ENCODE measurements around the gene CERS6. TPM values are rescaled to one million over a fixed set of nuclear protein-coding genes. Genes with fewer than 3 reads are reported as not detected.
A peak's percentile ranks its signal among the peaks of the same experiment; 100 is the strongest.

CERS6 gene
- total and polyA plus RNA-seq, 11 donors, result 22.1 to 78.0 (median 62.2) TPM

DNA sequence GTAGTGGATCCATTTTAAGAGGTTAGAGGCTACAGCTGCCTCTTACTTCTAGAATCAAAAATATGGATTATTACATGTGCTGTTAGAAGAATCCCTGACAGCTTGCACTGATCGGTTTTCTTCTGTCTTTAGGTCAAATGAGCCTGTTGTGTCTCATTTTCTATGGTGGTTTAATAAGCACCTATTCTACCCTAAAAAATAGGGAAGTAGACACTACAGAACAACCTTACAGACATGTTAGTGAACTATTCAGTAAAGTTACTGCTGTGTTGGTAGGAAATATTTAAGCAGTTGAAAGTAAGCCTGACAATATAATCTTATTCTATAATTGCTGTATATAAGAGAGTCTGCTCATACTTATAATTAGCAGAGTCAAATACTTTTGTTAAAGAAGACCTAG is 177.8 kb downstream of the CERS6 start:
- TF ChIP-seq, protein P1, sequence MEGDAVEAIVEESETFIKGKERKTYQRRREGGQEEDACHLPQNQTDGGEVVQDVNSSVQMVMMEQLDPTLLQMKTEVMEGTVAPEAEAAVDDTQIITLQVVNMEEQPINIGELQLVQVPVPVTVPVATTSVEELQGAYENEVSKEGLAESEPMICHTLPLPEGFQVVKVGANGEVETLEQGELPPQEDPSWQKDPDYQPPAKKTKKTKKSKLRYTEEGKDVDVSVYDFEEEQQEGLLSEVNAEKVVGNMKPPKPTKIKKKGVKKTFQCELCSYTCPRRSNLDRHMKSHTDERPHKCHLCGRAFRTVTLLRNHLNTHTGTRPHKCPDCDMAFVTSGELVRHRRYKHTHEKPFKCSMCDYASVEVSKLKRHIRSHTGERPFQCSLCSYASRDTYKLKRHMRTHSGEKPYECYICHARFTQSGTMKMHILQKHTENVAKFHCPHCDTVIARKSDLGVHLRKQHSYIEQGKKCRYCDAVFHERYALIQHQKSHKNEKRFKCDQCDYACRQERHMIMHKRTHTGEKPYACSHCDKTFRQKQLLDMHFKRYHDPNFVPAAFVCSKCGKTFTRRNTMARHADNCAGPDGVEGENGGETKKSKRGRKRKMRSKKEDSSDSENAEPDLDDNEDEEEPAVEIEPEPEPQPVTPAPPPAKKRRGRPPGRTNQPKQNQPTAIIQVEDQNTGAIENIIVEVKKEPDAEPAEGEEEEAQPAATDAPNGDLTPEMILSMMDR (IDR thresholded peaks at IDR 0.05), result no peak
- no peaks in the 10 kb centered on the region for H3K36me3 ChIP-seq
- 73 to 87% (median 80%) methylated on average over 1 of the region's 1 CpG for WGBS, 4 donors
- H3K9me3 ChIP-seq, result no peaks in the 10 kb centered on the region
- peak overlapping the region; percentile 61 to 92 (median 82) for H3K27ac ChIP-seq
- intact Hi-C loops (cut with DNase I), result loop anchor here in 5 of 10 donors (2.0 to 10.0 kb wide), 5 partner anchors 107 to 179 kb away; partner anchors contain the start of gene CERS6 (in 3 of the 5)
- no peak overlapping the region for H3K4me3 ChIP-seq
- H3K27me3 ChIP-seq, result no peaks in the 10 kb centered on the region
- H3K4me1 ChIP-seq, result peaks cover 0 to 59% (median 40%) of the 10 kb centered on the region in 12 donors
- DNase-seq, result no peak
- no peak for ATAC-seq

DNA sequence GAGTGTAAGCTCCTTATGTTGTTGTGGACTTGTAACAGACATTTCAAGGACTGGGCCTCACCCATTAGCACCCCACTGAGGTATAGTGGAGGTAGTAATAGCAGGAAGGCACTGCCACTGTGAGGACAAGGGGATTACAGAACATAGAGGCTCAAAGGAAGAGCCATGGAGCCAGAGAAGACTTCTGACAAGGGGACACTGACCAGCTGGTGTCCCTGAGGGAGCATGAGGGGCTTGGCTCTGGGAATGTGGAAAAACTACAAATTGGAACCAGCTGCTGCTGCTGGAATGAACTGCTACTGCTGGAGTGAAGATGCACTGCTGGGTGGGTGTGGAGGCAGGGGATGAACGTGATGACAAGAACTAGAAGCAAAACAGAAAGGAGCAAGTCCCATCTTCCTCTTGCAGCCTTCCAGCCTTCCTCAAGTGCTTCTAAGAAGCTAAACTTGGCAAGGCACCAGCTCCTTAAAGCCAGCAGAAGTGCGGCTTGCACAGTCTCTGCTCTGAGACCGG is 179.0 kb downstream of the CERS6 start:
- WGBS, 4 donors, result 23 to 54% (median 43%) methylated on average over 3 of the region's 3 CpGs
- Histone ChIP-seq H3K36me3 (no peaks in the 10 kb centered on the region), H3K27ac (peak overlapping the region in 9 of 12 donors; percentile 16 to 92 (median 82)), H3K9me3 (no peaks in the 10 kb centered on the region), H3K27me3 (no peaks in the 10 kb centered on the region), H3K4me1 (peaks cover 0 to 71% (median 45%) of the 10 kb centered on the region in 12 donors), H3K4me3 (no peak overlapping the region)
- ATAC-seq, result peak; percentile 22 to 65 (median 38)
- TF ChIP-seq, protein P1 (IDR thresholded peaks at IDR 0.05), result no peak
- TF ChIP-seq POLR2A (IDR thresholded peaks at IDR 0.05), result no peak
- peak; percentile 60 to 84 (median 72) for DNase-seq
- intact Hi-C loops (cut with DNase I), result loop anchor here in 7 of 10 donors (2.0 to 10.0 kb wide), 7 partner anchors 52 to 180 kb away; partner anchors contain the start of gene CERS6 (in 1 of the 7)

GRCh38 chr2:168639018-168639417 is 182.9 kb downstream of the CERS6 start:
- no peak overlapping the region for H3K4me3 ChIP-seq
- ATAC-seq (no peak), DNase-seq (no peak)
- 52 to 66% (median 59%) methylated on average over 2 of the region's 2 CpGs for WGBS, 4 donors
- TF ChIP-seq POLR2A (IDR thresholded peaks at IDR 0.05), result no peak
- TF ChIP-seq, protein P1 (IDR thresholded peaks at IDR 0.05), result no peak
- no peaks in the 10 kb centered on the region for H3K27me3 ChIP-seq
- peaks cover 0 to 68% (median 36%) of the 10 kb centered on the region in 12 donors for H3K4me1 ChIP-seq
- intact Hi-C loops (cut with DNase I), result loop anchor here in 6 of 10 donors (5.0 to 10.0 kb wide), 6 partner anchors 48 to 184 kb away; partner anchors contain the start of gene CERS6 (in 1 of the 6)
- no peaks in the 10 kb centered on the region for H3K9me3 ChIP-seq
- no peaks in the 10 kb centered on the region for H3K36me3 ChIP-seq
- peak overlapping the region; percentile 39 to 91 (median 83) for H3K27ac ChIP-seq

DNA sequence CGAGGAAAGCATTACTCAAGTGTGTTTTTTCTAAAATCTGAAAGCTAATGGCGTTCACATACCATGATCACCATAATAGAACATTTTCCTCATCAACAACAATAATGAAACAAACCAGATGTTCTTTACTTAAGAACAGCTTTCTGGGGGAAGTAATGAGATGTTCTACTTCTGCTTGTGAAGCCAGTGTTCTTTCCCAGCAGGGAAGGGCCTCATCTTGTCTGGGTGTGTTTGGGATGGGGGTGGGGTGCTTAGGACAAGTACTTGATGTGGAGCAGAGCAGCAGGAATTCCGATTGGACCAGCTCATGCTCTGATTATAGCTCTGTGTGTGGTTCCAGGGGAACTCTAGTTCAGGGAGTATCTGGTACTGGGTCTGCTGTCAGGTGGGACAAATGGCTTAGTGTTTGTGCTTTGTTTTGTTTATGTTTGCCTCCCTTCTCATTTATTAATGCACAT is 183.4 kb downstream of the CERS6 start:
- Histone ChIP-seq H3K4me3 (no peak overlapping the region), H3K36me3 (no peaks in the 10 kb centered on the region), H3K27ac (peak overlapping the region; percentile 66 to 91 (median 83)), H3K4me1 (peaks cover 0 to 68% (median 36%) of the 10 kb centered on the region in 12 donors), H3K9me3 (no peaks in the 10 kb centered on the region), H3K27me3 (no peaks in the 10 kb centered on the region)
- intact Hi-C loops (cut with DNase I), result loop anchor here in 6 of 10 donors (5.0 to 10.0 kb wide), 6 partner anchors 48 to 185 kb away; partner anchors contain the start of gene CERS6 (in 1 of the 6)
- peak in 4 of 5 donors; percentile 84 to 92 (median 89) for DNase-seq
- TF ChIP-seq POLR2A (IDR thresholded peaks at IDR 0.05), result peak in 1 of 2 donors; percentile 40
- TF ChIP-seq, protein P1 (IDR thresholded peaks at IDR 0.05), result no peak
- WGBS, 4 donors, result 48 to 56% (median 52%) methylated on average over 3 of the region's 3 CpGs
- ATAC-seq, result peak; percentile 94 to 97 (median 96)
